ENCODE results near the gene TMEM40.
"Not testable (repeated sequence)": the region's sequence is repeated elsewhere in the genome, so short reads cannot be mapped to it uniquely, and the experiment has no call there.

The TMEM40 gene

GRCh38 chr3:12719541-12719940 is 39.5 kb downstream of the TMEM40 start:
- no peak for DNase-seq (ENCODE audit: low spot score)

- DNase-seq (ENCODE audit: low spot score): no peak
These were observed 42.4 kb downstream of the TMEM40 start for GRCh38 chr3:12716605-12717151.

- no peak for DNase-seq (ENCODE audit: low spot score)
These were observed 44.8 kb downstream of the TMEM40 start for GRCh38 chr3:12714278-12714677.

- no peak for DNase-seq (ENCODE audit: low spot score)
These were observed 49.0 kb downstream of the TMEM40 start for GRCh38 chr3:12710062-12710461.

GRCh38 chr3:12709334-12709733 is 49.7 kb downstream of the TMEM40 start:
- no peak for DNase-seq (ENCODE audit: low spot score)

GRCh38 chr3:12708584-12709192 is 50.4 kb downstream of the TMEM40 start:
- DNase-seq (ENCODE audit: low spot score): peak; percentile 77

GRCh38 chr3:12707449-12707848 is 51.6 kb downstream of the TMEM40 start:
- no peak for DNase-seq (ENCODE audit: low spot score)

GRCh38 chr3:12706504-12707253 is 52.4 kb downstream of the TMEM40 start:
- DNase-seq (ENCODE audit: low spot score): peak; percentile 64

GRCh38 chr3:12705981-12706380 is 53.1 kb downstream of the TMEM40 start:
- DNase-seq (ENCODE audit: low spot score): no peak

- no peak for DNase-seq (ENCODE audit: low spot score)
These were observed 53.6 kb downstream of the TMEM40 start for GRCh38 chr3:12705374-12705926.

- DNase-seq (ENCODE audit: low spot score): no peak
These were observed 56.6 kb downstream of the TMEM40 start for GRCh38 chr3:12702501-12702900.

- DNase-seq (ENCODE audit: low spot score): not testable (repeated sequence)
These were observed 57.5 kb downstream of the TMEM40 start for GRCh38 chr3:12701601-12702000.

- no peak for DNase-seq (ENCODE audit: low spot score)
These were observed 58.3 kb downstream of the TMEM40 start for GRCh38 chr3:12700800-12701199.

GRCh38 chr3:12695916-12696315 is 63.1 kb downstream of the TMEM40 start:
- no peak for DNase-seq (ENCODE audit: low spot score)

GRCh38 chr3:12695112-12695511 is 63.9 kb downstream of the TMEM40 start:
- no peak for DNase-seq (ENCODE audit: low spot score)

- DNase-seq (ENCODE audit: low spot score): no peak
These were observed 66.6 kb downstream of the TMEM40 start for GRCh38 chr3:12692444-12692843.

GRCh38 chr3:12689997-12690711 is 68.9 kb downstream of the TMEM40 start:
- DNase-seq (ENCODE audit: low spot score): no peak

- no peak for DNase-seq (ENCODE audit: low spot score)
These were observed 71.1 kb downstream of the TMEM40 start for GRCh38 chr3:12687948-12688347.

- DNase-seq (ENCODE audit: low spot score): no peak
These were observed 73.0 kb downstream of the TMEM40 start for GRCh38 chr3:12686096-12686495.

Data from AG08396 (cell line).